ENCODE measurements around the gene MID1. TPM values are rescaled to one million over a fixed set of nuclear protein-coding genes. Genes with fewer than 3 reads are reported as not detected.

MID1 gene
- total RNA-seq, 1 experiment from 2014 or later, result 32.4 TPM

GRCh38 chrX:10576777-10577447, 43.5 kb downstream of the MID1 start:
- ATAC-seq (peak; percentile 72), DNase-seq (ENCODE audit: low read depth, low spot score) (no peak)
- Histone ChIP-seq H3K9me3 (ENCODE audit: control insufficient read depth, insufficient read depth, low read depth, low read length) (no peaks in the 10 kb centered on the region), H3K27me3 (ENCODE audit: control insufficient read depth, insufficient read depth, low read length) (no peaks in the 10 kb centered on the region), H3K27ac (ENCODE audit: low read length) (peak overlapping the region; percentile 65), H3K36me3 (ENCODE audit: control insufficient read depth, insufficient read depth, low read length) (no peaks in the 10 kb centered on the region), H3K4me3 (ENCODE audit: low read depth in 2 of 2, low read length in 2 of 2) (no peak overlapping the region), H3K4me1 (ENCODE audit: control insufficient read depth, insufficient read depth, low read length) (peaks cover 11% of the 10 kb centered on the region)
- no peak for TF ChIP-seq TCF7L2 (IDR thresholded peaks at IDR 0.05; ENCODE audit: low read depth, low read length)
- no peak for TF ChIP-seq REST (IDR thresholded peaks at IDR 0.05; ENCODE audit: insufficient read depth in 1 of 2, low read depth in 2 of 2, low read length in 1 of 2)
- no peak for TF ChIP-seq CTCF (IDR thresholded peaks at IDR 0.05)
- no peak for TF ChIP-seq SIN3A (IDR thresholded peaks at IDR 0.05; ENCODE audit: borderline replicate concordance, insufficient read depth, low read depth, low read length)
- TF ChIP-seq POLR2AphosphoS5 (IDR thresholded peaks at IDR 0.05; ENCODE audit: low read depth, low read length), result no peak
- in situ Hi-C loops (cut with HindIII; ENCODE audit: low pct_unique_long_range_greater_than_20kb, low sequenced_read_pairs) (no loop called here), intact Hi-C loops (cut with micrococcal nuclease; ENCODE audit: unreplicated experiment) (no loop called here)
- no TSS peak for BruUV-seq (replicated peaks)
- ChIA-PET CTCF (no interaction called here), POLR2A (no interaction called here)

- Histone ChIP-seq H3K27me3 (ENCODE audit: control insufficient read depth, insufficient read depth, low read length) (no peaks in the 10 kb centered on the region), H3K27ac (ENCODE audit: low read length) (peak overlapping the region; percentile 65), H3K4me1 (ENCODE audit: control insufficient read depth, insufficient read depth, low read length) (peaks cover 10% of the 10 kb centered on the region), H3K9me3 (ENCODE audit: control insufficient read depth, insufficient read depth, low read depth, low read length) (no peaks in the 10 kb centered on the region), H3K4me3 (ENCODE audit: low read depth in 2 of 2, low read length in 2 of 2) (no peak overlapping the region), H3K36me3 (ENCODE audit: control insufficient read depth, insufficient read depth, low read length) (no peaks in the 10 kb centered on the region)
- no peak for TF ChIP-seq TCF7L2 (IDR thresholded peaks at IDR 0.05; ENCODE audit: low read depth, low read length)
- no peak for TF ChIP-seq SIN3A (IDR thresholded peaks at IDR 0.05; ENCODE audit: borderline replicate concordance, insufficient read depth, low read depth, low read length)
- in situ Hi-C loops (cut with HindIII; ENCODE audit: low pct_unique_long_range_greater_than_20kb, low sequenced_read_pairs), result no loop called here
- DNase-seq (ENCODE audit: low read depth, low spot score), result no peak
- CTCF ChIA-PET, result no interaction called here
- BruUV-seq (replicated peaks), result no TSS peak
- intact Hi-C loops (cut with micrococcal nuclease; ENCODE audit: unreplicated experiment), result no loop called here
- POLR2A ChIA-PET, result no interaction called here
- no peak for ATAC-seq
Measured at GRCh38 chrX:10576186-10576585, 44.2 kb downstream of the MID1 start.

- ChIA-PET CTCF (no interaction called here), POLR2A (no interaction called here)
- Histone ChIP-seq H3K4me3 (ENCODE audit: low read depth in 2 of 2, low read length in 2 of 2) (no peak overlapping the region), H3K27ac (ENCODE audit: low read length) (0 out of 2 replicates have a peak overlapping the region, but pooled peaks have one; percentile 12), H3K9me3 (ENCODE audit: control insufficient read depth, insufficient read depth, low read depth, low read length) (no peaks in the 10 kb centered on the region), H3K27me3 (ENCODE audit: control insufficient read depth, insufficient read depth, low read length) (no peaks in the 10 kb centered on the region), H3K36me3 (ENCODE audit: control insufficient read depth, insufficient read depth, low read length) (no peaks in the 10 kb centered on the region), H3K4me1 (ENCODE audit: control insufficient read depth, insufficient read depth, low read length) (peaks cover 6% of the 10 kb centered on the region)
- in situ Hi-C loops (cut with HindIII; ENCODE audit: low pct_unique_long_range_greater_than_20kb, low sequenced_read_pairs) (no loop called here), intact Hi-C loops (cut with micrococcal nuclease; ENCODE audit: unreplicated experiment) (no loop called here)
- TF ChIP-seq CTCF (IDR thresholded peaks at IDR 0.05) (no peak), TCF7L2 (IDR thresholded peaks at IDR 0.05; ENCODE audit: low read depth, low read length) (no peak), REST (IDR thresholded peaks at IDR 0.05; ENCODE audit: insufficient read depth in 1 of 2, low read depth in 2 of 2, low read length in 1 of 2) (no peak), POLR2AphosphoS5 (IDR thresholded peaks at IDR 0.05; ENCODE audit: low read depth, low read length) (no peak), SIN3A (IDR thresholded peaks at IDR 0.05; ENCODE audit: borderline replicate concordance, insufficient read depth, low read depth, low read length) (no peak)
- DNase-seq (ENCODE audit: low read depth, low spot score) (no peak), ATAC-seq (no peak)
- no TSS peak for BruUV-seq (replicated peaks)
Measured at GRCh38 chrX:10574663-10575062, 45.7 kb downstream of the MID1 start.
